Hematopoietic multipotent progenitor cell (in vitro differentiated cells): ENCODE results near the gene PRR30. TPM values are rescaled to one million over a fixed set of nuclear protein-coding genes. Genes with fewer than 3 reads are reported as not detected.
A peak's percentile ranks its signal among the peaks of the same experiment; 100 is the strongest.
"Not testable (repeated sequence)": the region's sequence is repeated elsewhere in the genome, so short reads cannot be mapped to it uniquely, and the experiment has no call there.

Source experiments
- DNase-seq, 3 donors: peaks; one replicate each; pipeline ENCODE4 v3.0.0-alpha.2; 2011 to 2015; ENCODE audit warnings: low read depth in 2 of 3, low spot score in 2 of 3
- total RNA-seq: library from RNA; depleted of rRNA; stranded (reverse); fragments of >200 nt; gene quantifications from one replicate; pipeline ENCODE4 v1.2.3, GENCODE V29; 2012

Gene PRR30
- total RNA-seq: under 0.01 TPM

- no peak for DNase-seq
These were observed at the start of gene PRR30 for GRCh38 chr2:27139310-27139709. PRR30 (minus strand) TSS chr2:27139410; CDS start chr2:27138329, 1,081 bp downstream.

- DNase-seq: no peak
These were observed 47.6 kb upstream of the PRR30 start for GRCh38 chr2:27186613-27187345.

- DNase-seq: peak in 1 of 3 donors; percentile 42
These were observed 46.3 kb upstream of the PRR30 start for GRCh38 chr2:27185331-27186026.

GRCh38 chr2:27184115-27184514 is 44.9 kb upstream of the PRR30 start:
- no peak for DNase-seq

GRCh38 chr2:27182346-27182745 is 43.1 kb upstream of the PRR30 start:
- DNase-seq: no peak

- no peak for DNase-seq
These were observed 40.3 kb upstream of the PRR30 start for GRCh38 chr2:27179344-27180000.

- DNase-seq: no peak
These were observed 39.3 kb upstream of the PRR30 start for GRCh38 chr2:27178469-27178868.

GRCh38 chr2:27177441-27178351 is 38.5 kb upstream of the PRR30 start:
- no peak for DNase-seq

GRCh38 chr2:27175781-27176180 is 36.6 kb upstream of the PRR30 start:
- DNase-seq: not testable (repeated sequence)

GRCh38 chr2:27175330-27175729 is 36.1 kb upstream of the PRR30 start:
- DNase-seq: no peak

GRCh38 chr2:27174638-27175037 is 35.4 kb upstream of the PRR30 start:
- DNase-seq: no peak

- DNase-seq: no peak
These were observed 32.2 kb upstream of the PRR30 start for GRCh38 chr2:27171351-27171848.

GRCh38 chr2:27170581-27171337 is 31.5 kb upstream of the PRR30 start:
- peak in 1 of 3 donors; percentile 20 for DNase-seq

- DNase-seq: no peak
These were observed 26.0 kb upstream of the PRR30 start for GRCh38 chr2:27164960-27165763.

GRCh38 chr2:27162151-27163121 is 23.2 kb upstream of the PRR30 start:
- DNase-seq: no peak

- DNase-seq: no peak
These were observed 21.0 kb upstream of the PRR30 start for GRCh38 chr2:27160191-27160590.

GRCh38 chr2:27159271-27159670 is 20.1 kb upstream of the PRR30 start:
- no peak for DNase-seq

GRCh38 chr2:27158468-27158867 is 19.3 kb upstream of the PRR30 start:
- no peak for DNase-seq
